ENCODE results near the gene PPP2R2D.

Gene PPP2R2D

DNA sequence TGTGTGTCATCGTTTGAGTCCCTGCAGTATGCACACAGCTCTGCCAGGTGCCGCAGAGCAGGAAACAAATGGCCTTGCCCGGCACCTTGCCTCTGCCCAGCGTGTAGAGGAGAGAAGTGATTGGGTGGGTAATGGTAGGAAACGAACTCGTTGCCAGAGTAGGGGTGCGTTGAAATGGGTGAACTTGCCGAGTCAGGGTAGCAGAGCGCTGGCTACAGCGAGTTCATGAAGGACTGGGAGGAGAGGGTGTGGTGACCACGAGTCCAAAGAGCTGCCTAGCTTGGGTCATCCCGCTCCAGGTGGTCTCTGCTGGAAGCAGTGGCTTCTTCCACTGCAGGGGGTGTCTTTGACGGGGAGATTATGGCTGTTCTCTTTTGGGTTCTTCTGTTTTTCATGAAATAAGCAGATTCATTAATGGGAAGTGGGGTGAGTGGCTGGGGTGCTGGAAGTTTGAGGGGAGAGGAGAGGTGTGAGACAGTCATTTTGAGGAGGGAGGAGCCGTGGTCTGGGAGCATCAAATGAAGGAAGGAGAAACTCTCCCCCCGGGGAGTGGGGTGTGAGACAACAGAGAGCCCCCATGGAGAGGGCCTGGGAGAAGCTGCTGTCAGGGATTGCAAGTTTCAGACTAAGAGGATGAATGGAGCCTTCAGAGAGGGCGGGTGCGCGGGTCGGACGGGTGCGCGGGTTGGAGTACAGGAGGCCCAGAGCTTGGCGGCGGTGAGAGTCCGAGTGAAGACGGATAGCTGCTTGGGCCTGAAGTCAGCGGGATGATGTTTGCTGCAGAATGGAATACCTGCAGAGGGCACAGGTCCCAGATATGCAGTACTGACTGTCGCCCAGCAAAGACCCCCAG, 26.2 kb downstream of the PPP2R2D start:
- H3K4me3 ChIP-seq (ENCODE audit: low read depth, low read length): no peak overlapping the region
- TF ChIP-seq, protein P1, sequence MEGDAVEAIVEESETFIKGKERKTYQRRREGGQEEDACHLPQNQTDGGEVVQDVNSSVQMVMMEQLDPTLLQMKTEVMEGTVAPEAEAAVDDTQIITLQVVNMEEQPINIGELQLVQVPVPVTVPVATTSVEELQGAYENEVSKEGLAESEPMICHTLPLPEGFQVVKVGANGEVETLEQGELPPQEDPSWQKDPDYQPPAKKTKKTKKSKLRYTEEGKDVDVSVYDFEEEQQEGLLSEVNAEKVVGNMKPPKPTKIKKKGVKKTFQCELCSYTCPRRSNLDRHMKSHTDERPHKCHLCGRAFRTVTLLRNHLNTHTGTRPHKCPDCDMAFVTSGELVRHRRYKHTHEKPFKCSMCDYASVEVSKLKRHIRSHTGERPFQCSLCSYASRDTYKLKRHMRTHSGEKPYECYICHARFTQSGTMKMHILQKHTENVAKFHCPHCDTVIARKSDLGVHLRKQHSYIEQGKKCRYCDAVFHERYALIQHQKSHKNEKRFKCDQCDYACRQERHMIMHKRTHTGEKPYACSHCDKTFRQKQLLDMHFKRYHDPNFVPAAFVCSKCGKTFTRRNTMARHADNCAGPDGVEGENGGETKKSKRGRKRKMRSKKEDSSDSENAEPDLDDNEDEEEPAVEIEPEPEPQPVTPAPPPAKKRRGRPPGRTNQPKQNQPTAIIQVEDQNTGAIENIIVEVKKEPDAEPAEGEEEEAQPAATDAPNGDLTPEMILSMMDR (IDR thresholded peaks at IDR 0.05; ENCODE audit: low read depth, low read length): no peak

DNA sequence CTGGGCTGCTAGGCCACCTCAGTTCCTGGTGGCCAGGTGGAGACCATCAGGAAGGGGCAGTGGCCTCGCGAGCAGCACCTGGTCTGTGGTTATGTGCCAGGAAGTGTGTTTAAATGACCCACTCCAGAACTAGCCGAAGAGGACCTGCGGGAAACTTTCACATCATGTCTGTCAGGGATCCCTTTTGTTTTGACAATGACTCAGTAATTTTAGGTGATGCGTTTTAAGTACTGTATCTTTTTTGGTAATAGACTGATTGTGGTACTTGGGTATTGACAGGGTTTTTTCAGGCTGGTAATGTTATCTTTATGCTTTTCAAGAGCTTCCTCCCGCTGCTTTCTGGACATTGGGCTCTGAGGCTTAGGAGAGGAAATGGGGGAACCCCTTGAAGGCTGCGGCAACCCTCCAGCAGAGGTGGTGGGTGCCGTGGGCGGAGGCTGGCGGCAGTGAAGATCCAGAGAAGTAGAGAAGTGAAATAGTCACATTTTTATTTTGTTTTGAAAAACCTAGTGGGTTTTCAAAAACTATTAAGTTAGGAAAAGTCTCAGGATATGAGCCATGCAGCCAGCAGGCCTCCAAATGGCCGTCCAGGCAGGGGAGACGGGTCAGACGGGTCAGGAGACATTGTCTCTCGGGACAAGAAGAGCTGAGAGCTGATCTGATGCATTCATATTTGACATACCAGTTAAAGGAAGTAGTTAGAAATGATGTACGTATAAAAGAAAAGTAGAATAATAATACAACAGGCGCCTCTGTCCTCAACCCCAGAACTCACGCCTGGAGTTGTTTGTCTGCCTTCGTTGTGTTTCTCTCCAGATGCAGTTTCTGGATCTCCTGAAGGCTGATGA, 27.7 kb downstream of the PPP2R2D start:
- TF ChIP-seq, protein P1 (IDR thresholded peaks at IDR 0.05; ENCODE audit: low read depth, low read length): no peak
- H3K4me3 ChIP-seq (ENCODE audit: low read depth, low read length): no peak overlapping the region

DNA sequence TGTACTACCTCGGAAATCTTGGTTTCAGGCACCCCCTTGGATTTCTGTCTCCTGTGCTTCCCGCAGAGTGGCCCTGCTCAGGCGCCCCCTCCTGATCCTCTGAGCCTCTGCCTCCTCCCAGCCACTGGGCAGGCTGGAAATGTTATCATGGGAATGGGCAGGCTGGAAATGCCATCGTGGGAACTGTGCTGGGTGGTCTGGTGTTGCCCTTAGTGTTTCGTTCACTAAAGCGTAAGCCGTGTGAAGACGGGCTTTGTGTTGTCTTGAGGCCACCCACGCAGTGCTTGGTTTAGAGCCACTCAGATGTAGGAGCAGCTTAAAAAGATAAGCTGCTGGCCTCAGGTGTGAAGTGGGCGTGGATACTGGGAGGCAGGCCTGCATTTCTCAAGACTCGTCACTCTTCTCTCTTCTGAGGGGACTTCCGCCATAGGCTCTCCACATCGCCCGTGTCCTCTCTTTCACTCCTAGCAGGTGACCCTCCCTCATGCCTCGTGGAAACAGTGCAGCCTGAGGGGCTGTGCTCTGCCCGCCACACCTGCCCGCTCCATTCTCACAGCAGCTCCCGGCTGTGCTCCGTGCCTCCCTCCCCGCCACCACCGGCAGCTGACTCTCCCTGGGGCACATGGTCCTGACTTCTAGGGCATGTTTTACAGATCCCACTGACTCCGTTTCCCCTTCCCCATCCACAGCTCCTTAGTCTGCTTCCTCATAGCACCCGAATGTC, 28.5 kb downstream of the PPP2R2D start:
- TF ChIP-seq, protein P1 (IDR thresholded peaks at IDR 0.05; ENCODE audit: low read depth, low read length): no peak
- H3K4me3 ChIP-seq (ENCODE audit: low read depth, low read length): no peak overlapping the region

DNA sequence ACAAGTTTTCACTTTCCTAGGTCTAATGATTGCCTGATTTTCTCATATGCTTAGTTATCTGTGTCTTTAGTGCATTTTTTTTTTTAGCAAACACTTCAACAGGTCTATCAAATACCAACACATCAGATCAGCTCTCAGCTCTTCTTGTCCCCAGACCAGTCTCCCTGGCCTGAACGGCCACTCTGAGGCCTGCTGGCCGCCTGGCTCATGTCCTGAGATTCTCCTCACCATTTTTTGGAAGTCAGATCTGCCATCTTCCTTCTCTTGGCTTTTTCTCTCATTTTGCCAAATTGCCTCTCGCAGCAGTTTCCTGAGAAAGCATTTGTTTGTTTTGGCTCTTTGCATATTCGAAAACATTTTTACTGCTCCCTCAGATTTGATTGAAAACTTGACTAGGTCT, 29.3 kb downstream of the PPP2R2D start:
- TF ChIP-seq, protein P1 (IDR thresholded peaks at IDR 0.05; ENCODE audit: low read depth, low read length): no peak

DNA sequence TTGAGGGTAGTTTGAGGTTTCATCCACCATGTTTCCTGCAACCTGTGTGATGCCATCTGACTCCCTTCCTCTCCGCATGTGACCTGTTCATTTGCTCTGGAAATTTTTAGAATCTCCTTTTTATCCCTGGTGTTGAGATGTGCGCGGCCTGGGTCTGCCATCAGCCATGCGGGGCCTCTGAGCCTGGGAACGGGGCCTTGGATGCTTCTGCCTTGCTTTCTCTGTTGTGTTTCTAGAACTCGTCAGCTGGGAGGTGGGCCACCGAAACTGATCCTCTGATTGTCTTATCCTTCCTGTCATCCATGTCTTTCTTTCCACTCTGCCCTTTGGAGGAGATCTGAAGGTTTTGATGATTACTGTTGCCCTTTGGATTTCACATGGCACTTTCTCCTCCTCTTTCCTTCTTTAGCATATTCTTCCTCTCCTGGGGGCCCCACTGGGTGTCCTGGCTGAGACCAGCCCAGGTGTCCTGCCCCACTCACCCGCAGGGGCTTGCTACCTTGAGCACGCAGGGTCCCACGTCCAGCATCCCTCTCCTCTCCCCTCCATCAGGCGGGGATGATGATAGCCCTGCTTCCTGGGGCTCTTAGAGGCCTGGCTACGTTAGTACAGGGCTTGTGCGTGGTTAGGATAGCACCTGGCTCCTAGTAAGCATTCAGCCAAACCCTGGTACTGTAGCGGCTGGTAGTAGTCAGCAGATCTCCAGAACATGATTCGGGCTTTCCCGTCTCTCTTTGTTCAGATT, 29.9 kb downstream of the PPP2R2D start:
- TF ChIP-seq, protein P1 (IDR thresholded peaks at IDR 0.05; ENCODE audit: low read depth, low read length): no peak
- no peak overlapping the region for H3K4me3 ChIP-seq (ENCODE audit: low read depth, low read length)

More for the DNA sequence above, 29.3 kb downstream of the PPP2R2D start:
- H3K4me3 ChIP-seq (ENCODE audit: low read depth, low read length): no peak overlapping the region

DNA sequence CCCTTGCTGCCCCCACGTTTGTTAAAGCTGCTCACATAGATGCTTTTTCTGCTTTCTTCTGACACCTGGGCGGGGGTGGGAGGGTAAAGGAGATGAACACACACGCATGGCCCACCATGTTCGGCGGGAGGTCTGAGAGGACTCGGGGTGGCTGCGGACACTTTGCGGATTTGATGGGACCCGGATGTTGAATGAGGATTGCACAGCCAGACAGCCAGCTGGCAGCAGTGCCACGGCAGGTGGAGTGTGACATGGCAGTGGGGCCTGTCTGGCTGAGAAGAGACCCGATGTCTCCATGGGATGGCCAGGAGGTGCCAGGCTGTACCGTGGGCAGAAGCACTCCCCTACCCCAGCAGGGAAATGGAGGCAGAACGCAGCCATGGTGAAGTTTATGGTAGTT, 31.2 kb downstream of the PPP2R2D start:
- TF ChIP-seq, protein P1 (IDR thresholded peaks at IDR 0.05; ENCODE audit: low read depth, low read length): no peak
- H3K4me3 ChIP-seq (ENCODE audit: low read depth, low read length): no peak overlapping the region

All from WI38 (cell line).